ENCODE data around the gene KNDC1.

The KNDC1 gene

DNA sequence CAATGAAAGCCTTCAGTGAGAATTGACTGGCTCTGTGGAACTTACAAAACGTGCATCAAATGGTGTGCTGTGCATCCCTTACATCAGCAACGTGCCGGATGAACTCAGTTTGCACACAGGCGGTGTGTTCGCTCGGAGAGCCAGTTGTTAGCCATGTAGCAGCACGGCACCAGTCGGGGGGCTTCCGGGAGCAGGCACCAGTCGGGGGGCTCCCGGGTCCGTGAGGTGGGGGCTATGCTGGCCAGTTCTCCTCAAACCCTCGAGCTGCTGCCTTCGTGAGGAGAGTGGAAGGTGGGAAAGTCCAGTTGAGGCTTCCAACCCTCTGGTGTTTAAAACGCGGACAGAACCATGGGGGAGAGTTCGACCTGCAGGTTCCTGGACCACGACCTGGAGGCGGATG lies 35.1 kb downstream of the KNDC1 start:
- no peak for FAIRE-seq

DNA sequence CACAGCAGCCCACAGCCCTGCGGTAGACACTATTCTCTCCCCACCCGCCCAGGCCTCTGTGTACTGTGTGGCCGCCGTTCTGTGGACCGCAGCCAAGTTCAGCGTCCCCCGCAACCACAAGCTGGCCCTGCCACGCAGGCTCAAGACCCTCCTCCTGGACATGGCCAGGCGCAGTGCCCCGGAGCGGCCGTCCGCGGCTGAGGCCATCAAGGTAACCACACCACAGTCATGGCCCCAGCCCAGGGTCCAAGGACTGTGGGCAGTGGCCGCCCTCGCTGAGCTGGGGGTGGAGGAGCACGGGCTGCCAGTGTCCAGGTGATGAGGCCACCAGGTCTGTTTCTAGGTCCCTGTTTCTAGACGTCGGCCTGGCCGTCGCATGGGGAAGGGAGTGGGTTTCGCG lies 35.6 kb downstream of the KNDC1 start:
- FAIRE-seq = no peak

DNA sequence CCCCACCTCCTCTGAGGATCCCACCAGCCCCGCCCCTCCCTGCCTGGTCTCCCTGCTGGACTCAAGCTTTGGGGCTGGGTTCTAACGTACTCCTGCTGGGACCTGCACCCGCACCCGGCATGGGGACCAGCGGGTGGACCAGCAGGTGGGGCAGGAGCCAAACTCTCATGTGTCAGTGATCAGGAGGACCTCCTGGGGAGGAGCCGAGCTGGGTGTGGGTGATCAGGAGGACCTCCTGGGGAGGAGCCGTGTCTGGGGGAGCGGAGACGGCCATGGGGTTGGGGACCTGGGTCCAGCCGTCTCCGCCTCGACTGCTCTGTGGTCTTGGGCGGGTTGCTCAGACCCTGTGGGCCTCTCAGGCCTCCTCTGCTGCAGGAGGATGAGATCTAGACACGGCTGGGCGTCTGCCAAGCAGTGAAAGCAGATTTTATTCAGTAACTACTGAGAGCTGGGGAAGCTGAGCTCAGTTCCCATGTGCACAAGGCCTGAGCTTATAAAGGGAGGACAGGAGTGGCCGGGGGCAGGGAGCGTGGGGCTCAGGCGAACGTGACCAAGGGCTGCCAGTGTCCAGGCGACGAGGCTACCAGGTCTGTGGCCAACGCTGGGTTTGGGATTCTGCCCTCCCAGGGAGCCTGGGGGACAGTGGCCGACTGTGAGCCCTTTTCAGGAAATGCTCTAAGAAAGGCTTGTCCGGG lies 36.3 kb downstream of the KNDC1 start:
- no peak for FAIRE-seq

- FAIRE-seq = no peak
Observed at GRCh38 chr10:133196936-133197758, 37.1 kb downstream of the KNDC1 start.

DNA sequence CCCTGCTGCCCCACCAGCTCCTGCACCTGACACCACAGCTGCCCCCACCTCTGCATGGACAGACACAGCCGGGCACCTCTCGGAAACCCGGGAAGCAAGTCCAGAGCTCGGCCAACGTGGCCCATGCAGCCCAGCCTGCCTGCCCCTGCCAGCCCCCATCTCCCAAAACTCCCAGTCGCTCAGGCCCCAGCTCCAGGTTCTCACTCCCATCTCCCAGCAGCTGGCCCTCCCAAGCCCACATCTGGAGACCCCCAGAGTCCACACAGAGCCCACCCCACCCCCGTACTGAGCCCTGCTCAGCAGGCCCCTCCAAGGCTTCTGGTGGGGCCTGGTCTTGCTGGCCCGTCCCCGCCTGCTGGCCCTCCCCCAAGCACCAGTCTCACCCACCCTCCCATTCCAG lies 37.8 kb downstream of the KNDC1 start:
- no peak for FAIRE-seq

GRCh38 chr10:133198206-133198605 lies 38.2 kb downstream of the KNDC1 start:
- no peak for FAIRE-seq

- FAIRE-seq = no peak
Observed at GRCh38 chr10:133198621-133199487, 38.8 kb downstream of the KNDC1 start.

DNA sequence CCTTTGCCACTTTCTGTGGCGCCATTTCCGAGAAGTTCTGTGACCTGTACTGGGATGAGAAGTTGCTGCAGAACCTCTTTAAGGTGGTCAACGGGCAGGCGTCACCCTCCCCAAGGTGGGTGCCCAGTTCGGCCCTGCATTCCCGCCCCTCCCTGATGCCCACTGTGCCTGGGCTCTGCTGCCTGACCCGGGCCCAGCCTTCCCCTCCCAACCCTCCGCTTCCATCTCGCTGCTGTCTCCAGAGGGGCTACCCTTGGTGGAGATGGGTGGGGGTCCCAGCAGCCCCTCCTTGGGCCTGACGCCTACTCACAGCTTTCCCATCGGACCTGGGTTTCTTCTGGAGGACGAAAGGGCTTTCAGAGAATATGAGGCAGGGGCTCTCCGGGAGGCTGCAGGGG lies 39.5 kb downstream of the KNDC1 start:
- FAIRE-seq = no peak

DNA sequence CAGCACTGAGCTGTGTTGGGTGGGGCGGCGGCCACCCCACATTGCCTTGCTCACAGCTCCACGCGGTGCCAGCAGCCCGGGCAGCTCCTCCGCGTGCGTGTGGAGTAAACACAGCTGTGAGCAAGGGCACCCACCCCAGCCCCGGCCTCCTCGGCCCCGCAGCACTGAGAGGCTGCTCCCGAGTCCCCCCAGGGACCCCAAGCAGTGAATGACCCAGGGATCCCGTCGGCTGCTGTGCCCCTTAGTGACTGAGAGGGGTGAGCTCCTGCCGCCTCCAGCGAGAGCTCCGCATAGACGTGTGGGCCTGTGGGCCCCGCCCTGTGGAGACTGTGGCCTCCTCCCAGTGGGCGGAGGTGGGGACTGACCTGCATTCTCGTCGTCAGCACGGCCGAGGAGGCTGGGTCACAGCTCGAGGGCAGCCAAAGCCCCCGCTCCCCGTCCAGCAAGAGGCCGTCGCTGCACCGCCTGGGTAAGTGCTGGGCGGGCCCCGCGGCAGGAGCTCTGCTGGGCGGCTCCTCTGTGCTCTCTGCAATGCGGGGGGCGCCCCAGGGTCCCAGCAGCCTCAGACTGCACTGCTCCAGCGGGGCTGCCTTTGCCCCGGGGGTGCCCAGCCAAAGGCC lies 40.1 kb downstream of the KNDC1 start:
- no peak for FAIRE-seq

DNA sequence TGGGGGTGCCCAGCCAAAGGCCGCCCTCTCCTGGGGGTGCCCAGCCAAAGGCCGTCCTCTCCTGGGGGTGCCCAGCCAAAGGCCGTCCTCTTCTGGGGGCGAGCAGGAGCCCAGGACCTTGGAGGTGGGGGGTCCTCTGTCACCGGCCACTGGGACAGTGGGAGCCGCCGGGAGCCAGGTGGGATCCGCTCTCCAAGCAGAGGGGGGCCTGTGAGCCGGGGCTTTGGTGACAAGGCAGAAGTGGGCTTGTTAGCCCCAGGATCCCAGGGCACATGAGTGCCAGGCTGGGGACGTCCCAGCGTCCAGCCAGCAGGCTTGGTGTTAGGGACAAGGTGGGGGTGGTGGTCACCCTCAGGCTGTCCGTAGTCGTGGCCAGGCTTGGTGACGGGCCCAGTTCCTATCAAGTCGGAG lies 40.6 kb downstream of the KNDC1 start:
- no peak for FAIRE-seq

DNA sequence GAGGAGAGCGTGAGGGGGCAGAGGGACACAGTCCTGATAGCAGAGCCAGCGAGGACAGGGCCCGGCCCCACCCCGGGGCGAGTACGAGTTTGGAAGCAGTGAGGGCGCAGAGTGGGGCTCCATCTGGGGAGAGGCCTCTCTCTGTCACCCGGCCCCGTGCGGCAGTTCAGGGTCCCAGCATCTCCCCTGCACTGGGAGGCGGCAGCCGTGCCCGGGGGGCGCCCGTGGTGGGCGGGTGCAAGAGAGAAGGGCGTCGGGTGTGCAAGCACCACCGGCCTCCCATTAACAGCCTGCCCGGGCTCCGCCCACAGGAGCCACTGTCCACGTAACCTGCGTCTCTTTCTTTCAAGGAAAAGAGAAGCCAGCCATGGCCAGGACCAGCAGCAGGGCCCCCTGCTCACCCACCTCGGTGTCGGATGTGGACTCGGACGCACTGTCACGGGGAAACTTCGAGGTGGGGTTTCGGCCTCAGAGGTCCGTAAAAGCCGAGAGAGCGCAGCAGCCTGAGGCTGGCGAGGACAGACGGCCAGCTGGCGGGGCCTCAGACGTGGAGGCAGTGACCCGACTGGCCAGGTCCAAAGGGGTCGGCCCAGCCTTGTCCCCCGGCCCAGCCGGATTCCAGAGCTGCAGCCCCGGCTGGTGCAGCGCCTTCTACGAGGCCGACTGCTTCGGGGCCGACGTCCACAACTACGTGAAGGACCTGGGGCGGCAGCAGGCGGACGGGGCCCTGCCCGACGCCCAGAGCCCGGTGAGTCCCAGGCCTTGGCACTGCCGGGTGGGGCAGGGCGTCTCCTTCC lies 41.3 kb downstream of the KNDC1 start:
- no peak for FAIRE-seq

DNA sequence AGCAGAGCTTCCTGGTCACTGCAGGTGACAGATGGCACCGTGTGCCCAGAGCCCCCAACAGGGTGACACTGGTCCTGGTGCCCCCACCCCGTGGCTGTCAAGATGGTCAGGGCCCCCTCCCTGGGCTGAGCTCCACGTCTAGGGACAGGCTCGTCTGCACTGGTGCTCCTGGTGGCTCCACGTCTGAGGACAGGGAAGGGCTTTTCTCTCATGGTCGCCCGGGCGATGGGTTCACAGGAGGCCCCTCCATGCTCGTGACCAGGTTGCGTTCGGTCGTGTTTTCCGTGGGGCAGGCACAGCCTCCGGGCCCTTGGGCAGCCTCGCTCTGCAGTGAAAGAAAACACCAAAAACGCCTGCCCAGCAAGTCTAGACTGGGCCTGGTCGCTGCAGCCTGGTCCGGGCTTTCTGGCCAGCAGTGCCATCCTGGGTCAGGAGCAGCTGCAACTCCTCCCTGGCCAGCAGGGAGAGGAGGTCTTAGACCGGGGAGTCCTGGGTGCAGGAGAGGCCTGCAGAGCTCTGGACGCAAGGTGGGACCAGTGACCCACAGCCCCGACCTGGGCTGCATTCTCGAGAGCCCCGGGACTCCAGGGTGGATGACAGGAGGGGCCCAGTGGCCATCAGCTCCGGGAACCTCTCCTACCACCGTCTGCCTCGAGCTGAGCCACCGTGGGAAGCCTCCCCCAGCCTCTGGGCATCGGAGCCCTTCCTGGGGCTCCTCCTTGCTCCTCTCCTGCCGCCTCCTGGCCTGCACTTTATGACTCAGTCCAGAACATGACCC lies 42.1 kb downstream of the KNDC1 start:
- no peak for FAIRE-seq

- no peak for FAIRE-seq
Observed at GRCh38 chr10:133202778-133203651, 43.0 kb downstream of the KNDC1 start.

DNA sequence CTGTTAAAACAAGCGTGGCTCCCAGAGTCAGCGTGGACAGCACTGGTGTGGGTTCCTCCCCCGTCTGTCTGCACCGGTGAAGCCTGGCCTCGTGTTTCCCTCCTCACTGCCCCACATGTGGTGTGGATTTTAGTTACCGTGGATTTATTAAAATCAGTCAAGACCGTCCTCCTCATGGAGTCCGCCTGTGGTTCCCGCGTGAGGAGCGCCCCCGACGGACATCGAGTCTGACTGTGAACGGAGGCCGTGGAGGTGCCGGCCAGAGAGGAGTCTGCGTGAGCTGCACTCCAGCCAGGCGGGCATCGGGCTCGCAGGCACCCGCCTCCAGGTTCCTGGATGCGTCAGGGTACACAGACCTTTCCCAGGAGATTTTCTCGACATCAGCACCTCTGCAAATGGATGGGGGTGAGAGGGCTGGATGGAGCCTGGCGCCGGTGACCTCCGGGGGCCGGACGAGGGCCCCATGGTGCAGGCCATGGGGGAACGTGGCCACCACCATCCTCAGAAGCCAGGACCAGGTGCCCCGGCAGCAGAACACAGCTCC lies 43.7 kb downstream of the KNDC1 start:
- FAIRE-seq = no peak

GRCh38 chr10:133204226-133205015 lies 44.4 kb downstream of the KNDC1 start:
- FAIRE-seq = no peak

GRCh38 chr10:133205146-133205545 lies 45.1 kb downstream of the KNDC1 start:
- no peak for FAIRE-seq

- FAIRE-seq = no peak
Observed at GRCh38 chr10:133206356-133207040, 46.5 kb downstream of the KNDC1 start.

GRCh38 chr10:133207041-133207600 lies 47.1 kb downstream of the KNDC1 start:
- no peak for FAIRE-seq

Data from colon (tissue), 2 donors.